HCT116 (cell line): ENCODE data around the gene SLC24A3. TPM values are rescaled to one million over a fixed set of nuclear protein-coding genes. Genes with fewer than 3 reads are reported as not detected.

Source experiments
- ATAC-seq: fragments of 200-7000 bp; cut with Tn5 transposase; 2 replicates; pipeline ENCODE4 v1.9.1; 2020; ENCODE audit warnings: mild to moderate bottlenecking, moderate library complexity
- BruUV-seq: library from RNA; stranded (reverse); fragments of 400-500 nt; replicated peaks from 2 replicates; lab custom pipeline; 2021; lab: Mats Ljungman, UMichigan
- CTCF ChIA-PET: fragments of 300-600 bp; sonication (Branson Sonifier 250); formaldehyde crosslinking; loops from one replicate; lab custom pipeline; 2021; ENCODE audit warnings: antibody characterized with exemption; lab: Charles Lee
- POLR2A ChIA-PET: fragments of 300-600, 350-600 bp; sonication (Branson Sonifier 250); formaldehyde crosslinking; loops from one replicate; lab custom pipeline; 2021; ENCODE audit warnings: antibody characterized with exemption; lab: Charles Lee
- RAD21 ChIA-PET, 2 experiments: fragments of 300-600 bp; sonication (Branson Sonifier 250); formaldehyde crosslinking; loops; one replicate each; lab custom pipeline; 2023; ENCODE audit warnings: low total read pairs in 2 of 2; ENCODE audit not compliant: uncharacterized antibody in 2 of 2, unreplicated experiment in 2 of 2, low non-redundant PET in 1 of 2; lab: Charles Lee
- DNase-seq: peaks from one replicate; pipeline ENCODE4 v3.0.0-alpha.2; 2010; ENCODE audit warnings: low read depth, low spot score
- H2AFZ ChIP-seq: fragments of 200-600 bp; shearing (Covaris generic), sonication (generic); 2 replicates; pipeline ENCODE4 v1.6.1; 2017; ENCODE audit warnings: low read depth, mixed run types, mixed read lengths, antibody characterized with exemption, low read length; ENCODE audit not compliant: poor library complexity, severe bottlenecking
- H3K27ac ChIP-seq: 2 replicates; pipeline ENCODE4 v1.5.1; 2012; ENCODE audit warnings: low read depth, low read length
- H3K27me3 ChIP-seq: fragments of 200-600 bp; sonication (generic); 2 replicates; pipeline ENCODE4 v1.6.1; 2016; ENCODE audit warnings: mixed run types, low read length, mixed read lengths; ENCODE audit not compliant: insufficient read depth
- H3K36me3 ChIP-seq, 2 experiments: fragments of 200-500 bp in 1 of 2; fragments of 200-600 bp in 1 of 2; sonication (Bioruptor generic) in 1 of 2; sonication (generic) in 1 of 2; 2 replicates each; pipeline versions ENCODE4 v1.5.1 to v1.6.1; 2014 to 2016; ENCODE audit warnings: low read length in 2 of 2, inconsistent platforms in 1 of 2, mixed read lengths in 1 of 2, mixed run types in 1 of 2; ENCODE audit not compliant: insufficient read depth in 2 of 2, control insufficient read depth in 1 of 2
- H3K4me1 ChIP-seq, 2 experiments: fragments of 200-600 bp in 1 of 2; sonication (generic) in 1 of 2; 2 replicates each; pipeline versions ENCODE4 v1.5.1 to v1.6.1; 2012 to 2017; ENCODE audit warnings: low read length in 2 of 2, inconsistent platforms in 1 of 2, mild to moderate bottlenecking in 1 of 2, mixed read lengths in 1 of 2, mixed run types in 1 of 2, moderate library complexity in 1 of 2; ENCODE audit not compliant: insufficient read depth in 2 of 2, control insufficient read depth in 1 of 2
- H3K4me2 ChIP-seq: fragments of 200-600 bp; sonication (generic); 2 replicates; pipeline ENCODE4 v1.6.1; 2017; ENCODE audit warnings: mixed run types, low read length, mixed read lengths
- H3K4me3 ChIP-seq, 2 experiments: fragments of 200-600 bp in 1 of 2; sonication (generic) in 1 of 2; replicated peaks in 1 of 2; 2 replicates each; pipeline ENCODE4 v1.5.1; 2011 to 2016; ENCODE audit warnings: low read length in 2 of 2, control low read depth in 1 of 2, low read depth in 1 of 2, mild to moderate bottlenecking in 1 of 2, mixed read lengths in 1 of 2, mixed run types in 1 of 2
- H3K79me2 ChIP-seq: fragments of 200-600 bp; sonication (generic); 2 replicates; pipeline ENCODE4 v1.6.1; 2017; ENCODE audit warnings: mild to moderate bottlenecking, mixed run types, low read length, moderate library complexity, mixed read lengths; ENCODE audit not compliant: insufficient read depth
- H3K9ac ChIP-seq: fragments of 200-600 bp; sonication (generic); 2 replicates; pipeline ENCODE4 v1.6.1; 2016; ENCODE audit warnings: low read length, mixed read lengths
- H3K9me2 ChIP-seq: fragments of 200-600 bp; sonication (generic), shearing (Covaris generic); 2 replicates; pipeline ENCODE4 v1.6.1; 2017; ENCODE audit warnings: mixed run types, mild to moderate bottlenecking, moderate library complexity; ENCODE audit not compliant: insufficient read depth
- H3K9me3 ChIP-seq, 2 experiments: fragments of 200-500 bp in 1 of 2; fragments of 200-600 bp in 1 of 2; sonication (Bioruptor generic) in 1 of 2; sonication (generic) in 1 of 2; 2 replicates each; pipeline ENCODE4 v1.6.1; 2014 to 2017; ENCODE audit warnings: low read length in 2 of 2, mixed read lengths in 2 of 2, inconsistent platforms in 1 of 2, low read depth in 1 of 2, mild to moderate bottlenecking in 1 of 2, mixed run types in 1 of 2, moderate library complexity in 1 of 2; ENCODE audit not compliant: control insufficient read depth in 1 of 2, insufficient read depth in 1 of 2
- H4K20me1 ChIP-seq: fragments of 200-600 bp; sonication (generic), shearing (Covaris generic); 2 replicates; pipeline ENCODE4 v1.6.1; 2017; ENCODE audit warnings: mixed run types, mild to moderate bottlenecking, moderate library complexity; ENCODE audit not compliant: insufficient read depth
- CEBPB ChIP-seq: IDR thresholded peaks from 2 replicates; pipeline ENCODE4 v1.6.1; 2012; ENCODE audit warnings: low read depth
- EGR1 ChIP-seq: IDR thresholded peaks from 2 replicates; pipeline ENCODE4 v1.6.1; 2012; ENCODE audit warnings: low read depth
- EZH2 ChIP-seq: fragments of 200-600 bp; sonication (generic); IDR thresholded peaks from 2 replicates; pipeline ENCODE4 v1.6.1; 2017; ENCODE audit warnings: antibody characterized with exemption, mixed run types
- EZH2phosphoT487 ChIP-seq: fragments of 200-600 bp; IDR thresholded peaks from 2 replicates; pipeline ENCODE4 v1.6.1; 2018; ENCODE audit warnings: antibody characterized with exemption, borderline replicate concordance
- FOSL1 ChIP-seq: IDR thresholded peaks from 2 replicates; pipeline ENCODE4 v1.6.1; 2012; ENCODE audit warnings: low read depth
- JUND ChIP-seq: IDR thresholded peaks from 2 replicates; pipeline ENCODE4 v1.6.1; 2012
- POLR2AphosphoS5 ChIP-seq: IDR thresholded peaks from 2 replicates; pipeline ENCODE4 v1.6.1; 2011; ENCODE audit warnings: mild to moderate bottlenecking, low read depth, low read length, moderate library complexity
- REST ChIP-seq: IDR thresholded peaks from 2 replicates; pipeline ENCODE4 v1.6.1; 2012; ENCODE audit warnings: low read depth
- SP1 ChIP-seq: IDR thresholded peaks from 2 replicates; pipeline ENCODE4 v1.6.1; 2012; ENCODE audit warnings: low read depth
- YY1 ChIP-seq: IDR thresholded peaks from 2 replicates; pipeline ENCODE4 v1.6.1; 2011; ENCODE audit warnings: low read length, low read depth, moderate library complexity, mild to moderate bottlenecking; ENCODE audit not compliant: insufficient replicate concordance; ENCODE audit errors: extremely low read depth
- intact Hi-C: fragments of 100-400 bp; cut with micrococcal nuclease; formaldehyde crosslinking; loops from 2 replicates; pipeline ENCODE4 v1.10.0; 2022
- total RNA-seq: library from RNA; stranded (reverse); gene quantifications from one replicate; pipeline ENCODE4 v1.2.1, GENCODE V29; 2021; ENCODE audit not compliant: unreplicated experiment
- TF ChIP-seq, protein P1 (sequence below): IDR thresholded peaks from 2 replicates; pipeline ENCODE4 v1.6.1; 2011; ENCODE audit warnings: mild to moderate bottlenecking, low read length, moderate library complexity; ENCODE audit not compliant: insufficient replicate concordance; ENCODE audit errors: extremely low read depth

Gene SLC24A3
- total RNA-seq, 1 experiment from 2014 or later, result not detected

- Histone ChIP-seq H3K9me2 (no peaks in the 10 kb centered on the region), H3K9me3 (no peaks in the 10 kb centered on the region), H3K9ac (no peak overlapping the region), H3K4me1 (no peaks in the 10 kb centered on the region), H2AFZ (no peak overlapping the region), H3K36me3 (no peaks in the 10 kb centered on the region), H3K27ac (no peak overlapping the region), H3K79me2 (no peaks in the 10 kb centered on the region), H3K4me2 (no peak overlapping the region), H3K27me3 (no peaks in the 10 kb centered on the region), H4K20me1 (no peaks in the 10 kb centered on the region; the same call in 1 of the 2 replicates), H3K4me3 (no peak overlapping the region)
- no peak for DNase-seq
- ChIA-PET CTCF (no interaction called here), RAD21 (no interaction called here), POLR2A (no interaction called here)
- TF ChIP-seq EGR1 (no peak), YY1 (no peak), JUND (no peak), SP1 (no peak)
- ATAC-seq, result no peak
- intact Hi-C loops, result no loop called here
- BruUV-seq, result no TSS peak
Observed at GRCh38 chr20:19181552-19181951, 30.9 kb upstream of the SLC24A3 start.

DNA sequence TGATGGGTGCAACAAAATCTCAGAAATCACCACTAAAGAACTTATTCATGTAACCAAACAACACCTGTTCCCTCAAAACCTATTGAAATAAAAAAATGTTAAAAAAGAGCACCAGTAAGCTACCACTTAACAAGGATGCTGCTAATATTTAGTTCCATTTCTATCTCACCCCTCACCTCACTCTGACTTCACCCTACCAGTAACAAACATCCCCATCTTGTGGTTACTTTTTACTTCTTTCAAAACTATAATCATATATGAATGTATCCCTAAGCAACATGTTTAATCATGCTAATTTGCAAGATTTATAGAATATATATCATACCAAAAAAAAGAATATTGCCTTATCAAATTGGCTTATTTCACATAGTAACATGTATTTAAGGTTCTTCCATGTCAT is 27.4 kb upstream of the SLC24A3 start:
- ChIA-PET POLR2A (no interaction called here), RAD21 (no interaction called here), CTCF (no interaction called here)
- BruUV-seq, result no TSS peak
- no peaks in the 10 kb centered on the region for H3K9me3 ChIP-seq
- no peaks in the 10 kb centered on the region for H3K79me2 ChIP-seq
- H2AFZ ChIP-seq, result no peak overlapping the region
- H3K27me3 ChIP-seq, result no peaks in the 10 kb centered on the region
- H3K9me2 ChIP-seq, result no peaks in the 10 kb centered on the region
- H3K4me1 ChIP-seq, result no peaks in the 10 kb centered on the region
- no peak overlapping the region for H3K4me3 ChIP-seq
- no peaks in the 10 kb centered on the region for H3K36me3 ChIP-seq
- intact Hi-C loops, result no loop called here
- DNase-seq (no peak), ATAC-seq (no peak)
- no peak overlapping the region for H3K27ac ChIP-seq
- no peaks in the 10 kb centered on the region; the same call in 1 of the 2 replicates for H4K20me1 ChIP-seq
- no peak overlapping the region for H3K9ac ChIP-seq
- no peak overlapping the region for H3K4me2 ChIP-seq
- TF ChIP-seq, protein P1, sequence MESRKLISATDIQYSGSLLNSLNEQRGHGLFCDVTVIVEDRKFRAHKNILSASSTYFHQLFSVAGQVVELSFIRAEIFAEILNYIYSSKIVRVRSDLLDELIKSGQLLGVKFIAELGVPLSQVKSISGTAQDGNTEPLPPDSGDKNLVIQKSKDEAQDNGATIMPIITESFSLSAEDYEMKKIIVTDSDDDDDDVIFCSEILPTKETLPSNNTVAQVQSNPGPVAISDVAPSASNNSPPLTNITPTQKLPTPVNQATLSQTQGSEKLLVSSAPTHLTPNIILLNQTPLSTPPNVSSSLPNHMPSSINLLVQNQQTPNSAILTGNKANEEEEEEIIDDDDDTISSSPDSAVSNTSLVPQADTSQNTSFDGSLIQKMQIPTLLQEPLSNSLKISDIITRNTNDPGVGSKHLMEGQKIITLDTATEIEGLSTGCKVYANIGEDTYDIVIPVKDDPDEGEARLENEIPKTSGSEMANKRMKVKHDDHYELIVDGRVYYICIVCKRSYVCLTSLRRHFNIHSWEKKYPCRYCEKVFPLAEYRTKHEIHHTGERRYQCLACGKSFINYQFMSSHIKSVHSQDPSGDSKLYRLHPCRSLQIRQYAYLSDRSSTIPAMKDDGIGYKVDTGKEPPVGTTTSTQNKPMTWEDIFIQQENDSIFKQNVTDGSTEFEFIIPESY, result no peak
- no peak for TF ChIP-seq CEBPB
- TF ChIP-seq REST, result no peak
- no peak for TF ChIP-seq FOSL1
- no peak for TF ChIP-seq EZH2
- TF ChIP-seq YY1, result no peak
- TF ChIP-seq EZH2phosphoT487, result no peak
- no peak for TF ChIP-seq POLR2AphosphoS5
